ENCODE measurements around the gene FPGS. TPM values are rescaled to one million over a fixed set of nuclear protein-coding genes. Genes with fewer than 3 reads are reported as not detected.

The FPGS gene
- total and polyA plus RNA-seq, 8 donors, result 38.8 to 97.4 (median 51.8) TPM

DNA sequence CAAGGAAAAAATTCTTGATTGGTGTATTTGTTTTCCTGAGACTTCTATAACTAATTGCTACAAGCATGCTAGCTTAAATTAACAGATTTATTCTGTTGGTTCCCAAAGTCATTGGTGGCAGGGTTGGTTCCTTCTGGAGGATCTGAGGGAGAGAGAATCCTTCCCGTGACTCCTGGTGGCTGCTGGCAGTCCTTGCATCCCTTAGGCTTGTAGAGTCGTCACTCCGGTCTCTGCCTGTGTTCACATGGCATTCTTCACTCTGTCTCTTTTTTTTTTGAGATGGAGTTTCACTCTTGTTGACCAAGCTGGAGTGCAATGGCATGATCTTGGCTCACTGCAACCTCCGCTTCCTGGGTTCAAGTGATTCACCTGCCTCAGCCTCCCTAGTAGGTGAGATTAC lies 11.6 kb upstream of the FPGS start:
- DNase-seq (no peak), ATAC-seq (no peak)
- Histone ChIP-seq H3K9me3 (no peaks in the 10 kb centered on the region), H3K36me3 (peaks cover 0 to 76% of the 10 kb centered on the region in 2 donors), H3K27me3 (no peaks in the 10 kb centered on the region), H3K27ac (no peak overlapping the region), H3K4me1 (peaks cover 7 to 89% of the 10 kb centered on the region in 2 donors), H3K4me3 (no peak overlapping the region)
- TF ChIP-seq, protein P1, sequence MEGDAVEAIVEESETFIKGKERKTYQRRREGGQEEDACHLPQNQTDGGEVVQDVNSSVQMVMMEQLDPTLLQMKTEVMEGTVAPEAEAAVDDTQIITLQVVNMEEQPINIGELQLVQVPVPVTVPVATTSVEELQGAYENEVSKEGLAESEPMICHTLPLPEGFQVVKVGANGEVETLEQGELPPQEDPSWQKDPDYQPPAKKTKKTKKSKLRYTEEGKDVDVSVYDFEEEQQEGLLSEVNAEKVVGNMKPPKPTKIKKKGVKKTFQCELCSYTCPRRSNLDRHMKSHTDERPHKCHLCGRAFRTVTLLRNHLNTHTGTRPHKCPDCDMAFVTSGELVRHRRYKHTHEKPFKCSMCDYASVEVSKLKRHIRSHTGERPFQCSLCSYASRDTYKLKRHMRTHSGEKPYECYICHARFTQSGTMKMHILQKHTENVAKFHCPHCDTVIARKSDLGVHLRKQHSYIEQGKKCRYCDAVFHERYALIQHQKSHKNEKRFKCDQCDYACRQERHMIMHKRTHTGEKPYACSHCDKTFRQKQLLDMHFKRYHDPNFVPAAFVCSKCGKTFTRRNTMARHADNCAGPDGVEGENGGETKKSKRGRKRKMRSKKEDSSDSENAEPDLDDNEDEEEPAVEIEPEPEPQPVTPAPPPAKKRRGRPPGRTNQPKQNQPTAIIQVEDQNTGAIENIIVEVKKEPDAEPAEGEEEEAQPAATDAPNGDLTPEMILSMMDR (IDR thresholded peaks at IDR 0.05), result no peak
- intact Hi-C loops (cut with DNase I), result loop anchor here in 1 of 2 donors (10.0 kb wide), 1 partner anchor 84 kb away; the partner anchor contains the start of gene AK1

DNA sequence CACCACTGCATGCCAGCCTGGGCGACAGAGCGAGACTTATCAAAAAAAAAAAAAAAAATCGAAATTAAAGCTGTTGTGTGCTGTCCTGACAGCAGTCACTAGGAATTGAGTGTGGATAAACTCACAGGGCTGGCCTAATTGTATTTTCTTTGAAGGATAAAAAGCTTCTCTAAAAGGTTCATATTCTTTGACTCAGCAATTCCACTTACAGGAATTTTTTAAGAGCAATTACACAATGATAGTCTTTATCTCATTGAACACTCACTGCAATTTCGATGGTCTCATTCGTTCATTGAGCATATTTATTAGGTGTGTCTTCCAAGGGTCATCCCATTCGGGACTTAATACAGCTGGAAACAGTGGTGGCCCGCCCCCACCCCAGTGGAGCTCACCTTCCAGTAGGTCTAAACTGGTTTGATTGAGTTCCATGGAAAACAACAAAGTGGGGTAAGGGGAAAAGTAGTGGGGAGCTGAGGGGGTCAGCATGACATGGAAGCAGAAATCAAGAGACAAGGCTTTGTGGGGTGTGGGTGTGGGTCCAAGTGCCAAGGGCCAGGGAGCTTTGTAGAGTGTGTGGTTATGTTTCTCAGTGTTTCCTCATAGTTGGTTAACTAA lies 10.2 kb upstream of the FPGS start:
- Histone ChIP-seq H3K9me3 (no peaks in the 10 kb centered on the region), H3K4me1 (peaks cover 11 to 89% of the 10 kb centered on the region in 2 donors), H3K27me3 (peaks cover 0 to 8% of the 10 kb centered on the region in 2 donors), H3K36me3 (peaks cover 0 to 68% of the 10 kb centered on the region in 2 donors), H3K27ac (peak overlapping the region in 1 of 2 donors; percentile 23), H3K4me3 (no peak overlapping the region)
- intact Hi-C loops (cut with DNase I), result loop anchor here in 1 of 2 donors (10.0 kb wide), 1 partner anchor 82 kb away; the partner anchor contains the start of gene AK1
- DNase-seq, result no peak
- ATAC-seq, result no peak
- TF ChIP-seq, protein P1 (IDR thresholded peaks at IDR 0.05), result no peak

DNA sequence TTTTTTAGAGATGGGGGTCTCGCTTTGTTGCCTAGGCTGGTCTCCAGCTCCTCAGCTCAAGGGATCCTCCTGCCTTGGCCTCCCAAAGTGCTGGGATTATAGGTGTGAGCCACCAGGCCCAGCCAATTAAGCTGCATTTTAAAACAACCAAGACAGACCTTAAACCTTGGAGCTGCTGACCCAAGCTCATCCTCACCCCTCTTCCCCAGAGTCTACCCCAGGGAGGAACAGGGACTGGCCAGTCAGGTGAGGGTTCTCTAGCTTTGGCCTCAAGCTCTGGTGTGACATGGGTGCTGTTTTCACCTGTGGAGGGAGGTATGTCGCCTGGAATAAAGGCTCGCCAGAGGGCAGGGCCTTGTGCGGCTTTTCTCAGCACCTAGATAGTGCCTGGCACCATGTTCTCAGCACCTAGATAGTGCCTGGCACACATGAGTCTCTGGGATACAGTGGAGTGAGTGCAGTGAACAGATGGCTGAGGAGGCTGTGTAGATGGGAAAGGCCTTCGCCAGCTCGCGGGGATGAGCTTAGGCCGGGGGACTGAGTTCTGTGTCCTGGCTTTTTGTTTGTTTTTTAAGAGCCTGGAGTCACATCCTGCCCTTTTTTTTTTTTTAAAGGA lies 9.5 kb upstream of the FPGS start:
- intact Hi-C loops (cut with DNase I), result loop anchor here in 1 of 2 donors (10.0 kb wide), 1 partner anchor 82 kb away; the partner anchor contains the start of gene AK1
- H3K36me3 ChIP-seq, result peaks cover 0 to 61% of the 10 kb centered on the region in 2 donors
- peaks cover 0 to 11% of the 10 kb centered on the region in 2 donors for H3K27me3 ChIP-seq
- ATAC-seq (no peak), DNase-seq (no peak)
- H3K9me3 ChIP-seq, result no peaks in the 10 kb centered on the region
- H3K27ac ChIP-seq, result peak overlapping the region; percentile 13 to 23
- TF ChIP-seq, protein P1 (IDR thresholded peaks at IDR 0.05), result no peak
- no peak overlapping the region for H3K4me3 ChIP-seq
- peaks cover 11 to 82% of the 10 kb centered on the region in 2 donors for H3K4me1 ChIP-seq

DNA sequence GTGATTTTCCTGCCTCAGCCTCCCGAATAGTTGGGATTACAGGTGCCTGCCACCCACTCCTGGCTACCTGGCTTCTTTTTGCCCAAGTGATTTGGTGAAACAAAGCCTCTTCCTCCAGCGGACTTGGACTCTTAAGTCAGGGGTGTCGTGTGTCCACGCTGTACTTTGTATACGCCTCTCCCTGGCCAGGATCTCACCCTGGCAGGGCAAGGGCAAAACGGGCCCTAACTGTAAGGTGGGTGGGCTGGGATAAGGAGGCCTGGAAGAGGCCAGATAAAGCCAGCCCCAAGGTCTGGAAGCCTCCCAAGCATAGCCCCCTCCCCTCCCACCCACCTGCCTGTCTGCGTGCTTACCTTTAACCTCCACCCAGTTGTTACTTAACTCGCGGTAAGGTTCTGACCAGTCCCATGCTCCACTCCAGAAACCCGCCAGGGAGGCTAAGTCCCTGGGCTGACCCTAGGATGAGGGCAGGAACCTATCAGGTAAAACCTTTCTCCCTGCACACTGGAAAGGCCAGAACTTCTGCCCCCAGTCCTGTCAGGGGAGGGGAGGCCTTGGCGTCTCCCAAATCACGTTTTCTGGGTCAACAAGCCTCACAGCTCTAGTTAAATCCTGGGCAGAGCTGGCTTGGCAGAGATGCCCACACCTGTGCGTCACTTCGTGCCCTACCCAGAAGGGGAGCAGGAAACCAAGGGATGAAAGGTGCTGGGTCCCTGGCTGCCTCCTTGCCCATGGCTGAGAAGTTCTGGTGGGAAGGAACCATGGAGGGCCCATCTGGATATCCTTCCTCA lies 8.5 kb upstream of the FPGS start:
- Histone ChIP-seq H3K4me3 (no peak overlapping the region), H3K27ac (peak overlapping the region in 1 of 2 donors; percentile 23), H3K4me1 (peaks cover 11 to 72% of the 10 kb centered on the region in 2 donors), H3K9me3 (no peaks in the 10 kb centered on the region), H3K36me3 (peaks cover 0 to 51% of the 10 kb centered on the region in 2 donors), H3K27me3 (peaks cover 0 to 11% of the 10 kb centered on the region in 2 donors)
- intact Hi-C loops (cut with DNase I), result loop anchor here in 1 of 2 donors (10.0 kb wide), 1 partner anchor 81 kb away; the partner anchor contains the start of gene AK1
- TF ChIP-seq, protein P1 (IDR thresholded peaks at IDR 0.05), result no peak
- no peak for DNase-seq
- ATAC-seq, result peak; percentile 64

All from left lung (tissue), 10 donors.